ENCODE data around the gene WDR53.

DNA sequence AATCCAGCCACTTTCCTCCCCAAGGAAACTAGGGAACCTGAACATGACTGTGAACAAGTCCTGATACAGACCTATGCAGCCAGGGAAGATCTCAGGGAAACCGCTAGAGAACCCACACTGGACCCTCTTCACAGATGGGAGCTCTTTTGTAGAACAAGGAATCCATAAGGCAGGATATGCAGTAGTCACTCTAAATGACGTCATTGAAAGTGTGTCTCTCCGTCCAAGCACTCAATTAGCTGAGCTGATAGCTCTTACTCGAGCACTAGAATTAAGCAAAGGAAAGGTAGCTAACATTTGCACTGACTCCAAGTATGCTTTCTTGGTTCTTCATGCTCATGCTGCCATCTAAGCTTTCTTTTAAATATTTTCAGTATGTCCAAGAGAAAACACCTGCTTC lies 43.2 kb downstream of the WDR53 start:
- TF ChIP-seq, protein P1, sequence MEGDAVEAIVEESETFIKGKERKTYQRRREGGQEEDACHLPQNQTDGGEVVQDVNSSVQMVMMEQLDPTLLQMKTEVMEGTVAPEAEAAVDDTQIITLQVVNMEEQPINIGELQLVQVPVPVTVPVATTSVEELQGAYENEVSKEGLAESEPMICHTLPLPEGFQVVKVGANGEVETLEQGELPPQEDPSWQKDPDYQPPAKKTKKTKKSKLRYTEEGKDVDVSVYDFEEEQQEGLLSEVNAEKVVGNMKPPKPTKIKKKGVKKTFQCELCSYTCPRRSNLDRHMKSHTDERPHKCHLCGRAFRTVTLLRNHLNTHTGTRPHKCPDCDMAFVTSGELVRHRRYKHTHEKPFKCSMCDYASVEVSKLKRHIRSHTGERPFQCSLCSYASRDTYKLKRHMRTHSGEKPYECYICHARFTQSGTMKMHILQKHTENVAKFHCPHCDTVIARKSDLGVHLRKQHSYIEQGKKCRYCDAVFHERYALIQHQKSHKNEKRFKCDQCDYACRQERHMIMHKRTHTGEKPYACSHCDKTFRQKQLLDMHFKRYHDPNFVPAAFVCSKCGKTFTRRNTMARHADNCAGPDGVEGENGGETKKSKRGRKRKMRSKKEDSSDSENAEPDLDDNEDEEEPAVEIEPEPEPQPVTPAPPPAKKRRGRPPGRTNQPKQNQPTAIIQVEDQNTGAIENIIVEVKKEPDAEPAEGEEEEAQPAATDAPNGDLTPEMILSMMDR (IDR thresholded peaks at IDR 0.05; ENCODE audit: poor library complexity, severe bottlenecking): no peak
- no peak for TF ChIP-seq SMC3 (conservative IDR thresholded peaks at IDR 0.05; ENCODE audit: poor library complexity)
- no peak for TF ChIP-seq EP300 (conservative IDR thresholded peaks at IDR 0.05; ENCODE audit: poor library complexity, severe bottlenecking)
- TF ChIP-seq EZH2 (IDR thresholded peaks at IDR 0.05; ENCODE audit: borderline replicate concordance, insufficient read depth, low read length, poor library complexity, severe bottlenecking): no peak
- TF ChIP-seq TAF1 (IDR thresholded peaks at IDR 0.05; ENCODE audit: low read depth): no peak
- no peak for TF ChIP-seq RAD21 (conservative IDR thresholded peaks at IDR 0.05)
- no peak for TF ChIP-seq MXI1 (conservative IDR thresholded peaks at IDR 0.05; ENCODE audit: poor library complexity, severe bottlenecking)
